GM13977 (cell line): ENCODE data around the gene EEF2.
"Not testable (repeated sequence)": the region's sequence is repeated elsewhere in the genome, so short reads cannot be mapped to it uniquely, and the experiment has no call there.

Experiments
- DNase-seq: peaks from one replicate; pipeline ENCODE4 v3.0.0; 2012; ENCODE audit warnings: low spot score
- in situ Hi-C: fragments of 300-500 bp; cut with MboI; formaldehyde crosslinking; loops from one replicate; pipeline ENCODE4 v1.12.0; 2022; ENCODE audit warnings: low sequenced_read_pairs, low pct_unique_long_range_greater_than_20kb, mixed read lengths, inconsistent platforms; ENCODE audit not compliant: unreplicated experiment
- TF ChIP-seq, protein P1 (sequence below): IDR thresholded peaks from 2 replicates; pipeline ENCODE4 v1.5.1; 2012; ENCODE audit warnings: mild to moderate bottlenecking, control low read depth; ENCODE audit not compliant: insufficient read depth; ENCODE audit errors: extremely low read depth, missing control alignments

Gene EEF2

GRCh38 chr19:3958836-3959765 lies 26.2 kb downstream of the EEF2 start:
- TF ChIP-seq, protein P1, sequence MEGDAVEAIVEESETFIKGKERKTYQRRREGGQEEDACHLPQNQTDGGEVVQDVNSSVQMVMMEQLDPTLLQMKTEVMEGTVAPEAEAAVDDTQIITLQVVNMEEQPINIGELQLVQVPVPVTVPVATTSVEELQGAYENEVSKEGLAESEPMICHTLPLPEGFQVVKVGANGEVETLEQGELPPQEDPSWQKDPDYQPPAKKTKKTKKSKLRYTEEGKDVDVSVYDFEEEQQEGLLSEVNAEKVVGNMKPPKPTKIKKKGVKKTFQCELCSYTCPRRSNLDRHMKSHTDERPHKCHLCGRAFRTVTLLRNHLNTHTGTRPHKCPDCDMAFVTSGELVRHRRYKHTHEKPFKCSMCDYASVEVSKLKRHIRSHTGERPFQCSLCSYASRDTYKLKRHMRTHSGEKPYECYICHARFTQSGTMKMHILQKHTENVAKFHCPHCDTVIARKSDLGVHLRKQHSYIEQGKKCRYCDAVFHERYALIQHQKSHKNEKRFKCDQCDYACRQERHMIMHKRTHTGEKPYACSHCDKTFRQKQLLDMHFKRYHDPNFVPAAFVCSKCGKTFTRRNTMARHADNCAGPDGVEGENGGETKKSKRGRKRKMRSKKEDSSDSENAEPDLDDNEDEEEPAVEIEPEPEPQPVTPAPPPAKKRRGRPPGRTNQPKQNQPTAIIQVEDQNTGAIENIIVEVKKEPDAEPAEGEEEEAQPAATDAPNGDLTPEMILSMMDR: no peak
- DNase-seq: no peak
- in situ Hi-C loops: no loop called here

- TF ChIP-seq, protein P1: no peak
- in situ Hi-C loops: no loop called here
- no peak for DNase-seq
These were observed 29.6 kb downstream of the EEF2 start for GRCh38 chr19:3955688-3956087.

- DNase-seq: not testable (repeated sequence)
These were observed 30.0 kb downstream of the EEF2 start for GRCh38 chr19:3955276-3955675.

DNA sequence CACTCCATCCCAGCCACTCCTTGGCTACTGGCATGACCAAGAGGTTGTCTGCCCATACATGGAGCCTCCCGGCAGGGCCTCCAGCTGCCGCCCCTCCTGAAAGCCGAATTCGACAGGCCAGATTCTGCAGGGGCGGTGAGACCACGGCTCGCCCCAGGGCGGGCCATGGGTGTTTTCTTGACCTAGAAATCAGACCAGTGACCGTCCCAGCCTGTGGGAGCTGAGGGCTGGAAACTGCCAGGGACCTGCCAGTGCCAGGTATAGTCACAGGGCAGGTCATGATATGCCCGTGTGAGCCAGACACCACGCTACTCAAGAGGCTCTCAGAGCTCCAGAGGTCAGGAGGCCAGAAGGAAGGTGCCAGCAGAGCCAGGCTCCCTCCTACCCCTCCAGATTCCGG lies 31.2 kb downstream of the EEF2 start:
- no peak for DNase-seq
- TF ChIP-seq, protein P1: no peak
- in situ Hi-C loops: no loop called here

More at GRCh38 chr19:3955276-3955675, 30.0 kb downstream of the EEF2 start:
- in situ Hi-C loops: not testable (repeated sequence)

DNA sequence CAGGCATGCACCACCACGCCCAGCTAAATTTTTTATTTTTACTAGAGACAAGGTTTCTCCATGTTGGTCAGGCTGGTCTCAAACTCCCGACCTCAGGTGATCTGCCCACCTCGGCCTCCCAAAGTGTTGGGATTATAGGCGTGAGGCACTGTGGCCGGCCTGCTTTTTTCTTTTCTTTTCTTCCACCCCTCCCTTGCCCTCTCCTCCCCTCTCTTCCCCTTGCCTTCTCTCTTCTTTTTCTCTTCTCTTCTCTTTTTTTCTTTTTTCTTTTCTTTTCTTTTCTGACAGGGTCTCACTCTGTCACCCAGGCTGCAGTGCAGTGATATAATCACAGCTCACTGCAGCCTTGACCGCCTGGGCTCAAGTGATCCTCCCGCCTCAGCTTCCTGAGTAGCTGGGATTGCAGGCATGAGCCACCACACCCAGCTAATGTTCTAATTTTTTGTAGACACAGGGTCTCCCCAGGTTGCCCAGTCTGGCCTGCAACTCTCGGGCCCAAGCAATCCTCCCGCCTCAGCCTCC lies 32.4 kb downstream of the EEF2 start:
- in situ Hi-C loops, DNase-seq: not testable (repeated sequence)

GRCh38 chr19:3950871-3951861 lies 34.1 kb downstream of the EEF2 start:
- in situ Hi-C loops: no loop called here
- no peak for DNase-seq
- TF ChIP-seq, protein P1: no peak

GRCh38 chr19:3949997-3950859 lies 35.0 kb downstream of the EEF2 start:
- TF ChIP-seq, protein P1: no peak
- in situ Hi-C loops: no loop called here
- no peak for DNase-seq
